LHCN-M2 (cell line): ENCODE data around the gene ZKSCAN8. TPM values are rescaled to one million over a fixed set of nuclear protein-coding genes. Genes with fewer than 3 reads are reported as not detected.

Experiments used
- DNase-seq: peaks from one replicate; pipeline ENCODE4 v3.0.0-alpha.2; 2012; ENCODE audit warnings: low read depth
- total RNA-seq: library from RNA; depleted of rRNA; stranded (reverse); fragments of >200 nt; gene quantifications from 2 replicates; pipeline ENCODE4 v1.2.3, GENCODE V29; 2014

The ZKSCAN8 gene
- total RNA-seq, 1 experiment from 2014 or later, result 15.0 TPM

- no peak for DNase-seq
Measured at GRCh38 chr6:28139860-28140543, 1.7 kb upstream of the ZKSCAN8 start.

DNA sequence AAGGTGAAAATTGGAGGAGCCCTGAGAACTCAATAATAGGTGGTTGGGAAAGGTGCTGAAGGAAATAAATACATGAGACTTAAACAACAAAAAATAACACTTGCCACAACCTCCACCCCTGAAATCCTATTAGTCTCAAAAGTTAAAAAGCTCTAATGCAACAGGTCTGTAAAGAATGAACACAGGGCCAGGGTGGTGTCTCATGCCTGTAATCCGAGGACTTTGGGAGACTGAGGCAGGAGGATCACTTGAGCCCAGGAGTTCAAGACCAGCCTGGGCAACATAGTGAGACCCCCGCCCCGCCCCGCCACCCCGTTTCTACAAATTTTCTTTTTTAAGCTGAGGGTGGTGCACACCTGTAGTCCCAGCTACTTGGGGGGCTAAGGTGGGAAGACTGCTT, 1.1 kb upstream of the ZKSCAN8 start:
- DNase-seq, result no peak

DNA sequence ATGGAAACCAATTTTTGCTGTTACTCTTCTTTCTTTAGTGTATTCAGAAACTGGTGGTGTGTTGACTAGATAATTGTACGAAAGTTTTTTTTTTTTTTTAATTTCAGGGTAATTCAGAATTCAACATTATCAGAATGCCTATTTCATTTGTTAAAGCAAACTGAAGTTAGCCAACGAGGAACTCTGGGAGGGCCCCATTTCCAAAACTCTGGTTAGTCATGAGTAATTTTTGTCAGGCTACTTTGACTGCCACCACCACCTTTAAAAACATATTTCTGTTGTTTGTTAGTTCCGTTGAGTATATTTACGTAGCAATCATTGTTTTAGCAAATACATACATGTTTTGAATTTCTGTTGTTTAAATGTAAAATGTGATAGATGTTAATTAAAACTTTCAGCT, 763 bp downstream of the ZKSCAN8 start:
- DNase-seq, result no peak

- no peak for DNase-seq
Measured at GRCh38 chr6:28145231-28145630, 3.5 kb downstream of the ZKSCAN8 start.

DNA sequence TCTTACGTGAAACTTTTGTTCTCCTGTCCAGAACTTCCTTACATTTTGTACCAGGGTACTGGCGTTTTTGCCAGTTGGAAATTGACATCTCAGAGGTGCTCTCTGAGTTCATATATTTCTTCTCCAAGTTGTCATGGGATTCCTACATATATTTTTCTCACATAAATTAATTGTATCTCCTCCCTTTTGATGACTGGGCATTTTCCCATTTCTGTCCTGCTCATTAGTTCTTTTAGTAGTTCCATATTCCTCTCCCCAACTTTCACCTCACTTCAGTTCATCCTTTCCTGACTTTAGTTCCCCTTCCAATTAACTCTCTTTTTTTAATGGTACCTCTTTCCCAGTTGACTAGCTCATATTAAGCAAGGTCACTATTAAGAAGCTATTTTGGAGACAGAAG, 10.8 kb downstream of the ZKSCAN8 start:
- DNase-seq, result no peak

GRCh38 chr6:28153546-28153945, 11.9 kb downstream of the ZKSCAN8 start:
- DNase-seq, result no peak

DNA sequence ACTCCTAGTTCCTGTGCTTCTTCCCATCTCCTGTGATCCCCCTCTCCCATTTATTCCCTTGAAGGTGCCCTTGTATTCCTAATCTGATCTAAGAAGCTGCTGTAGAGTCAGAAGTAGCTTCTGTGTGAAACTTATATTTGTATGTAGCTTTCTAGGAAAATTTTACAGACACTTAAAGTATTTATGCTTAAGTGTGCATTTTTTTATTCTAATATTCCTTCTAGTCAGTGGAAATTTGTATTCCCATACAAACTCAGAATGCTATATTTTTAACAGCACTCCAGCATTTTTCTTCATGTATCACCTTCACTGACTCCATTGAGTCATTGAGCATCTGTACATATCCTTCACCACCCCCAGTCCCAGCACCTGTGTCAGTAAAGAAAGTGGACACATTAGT, 12.7 kb downstream of the ZKSCAN8 start:
- DNase-seq, result no peak

- no peak for DNase-seq
Measured at GRCh38 chr6:28158318-28158717, 16.6 kb downstream of the ZKSCAN8 start.

- DNase-seq, result no peak
Measured at GRCh38 chr6:28159029-28159607, 17.4 kb downstream of the ZKSCAN8 start.

DNA sequence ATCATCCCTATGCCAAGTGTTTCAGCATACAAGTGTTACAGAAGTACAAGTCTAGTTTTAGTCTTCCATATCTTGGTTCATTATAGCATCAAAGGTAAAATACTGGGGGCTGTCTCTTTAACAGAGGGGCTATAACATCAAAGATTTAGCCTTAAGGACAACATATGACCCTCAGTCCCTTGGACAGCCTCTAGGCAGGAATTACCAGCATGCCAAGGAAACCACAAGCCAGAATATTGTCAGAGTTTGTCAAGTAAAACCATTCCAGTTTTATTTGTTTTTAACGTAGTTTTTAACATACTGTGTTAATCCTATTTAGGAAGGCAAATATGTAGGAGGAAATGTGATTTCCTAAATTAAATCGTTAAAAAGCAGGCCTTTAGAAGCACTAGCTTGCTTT, 18.6 kb downstream of the ZKSCAN8 start:
- DNase-seq, result no peak

DNA sequence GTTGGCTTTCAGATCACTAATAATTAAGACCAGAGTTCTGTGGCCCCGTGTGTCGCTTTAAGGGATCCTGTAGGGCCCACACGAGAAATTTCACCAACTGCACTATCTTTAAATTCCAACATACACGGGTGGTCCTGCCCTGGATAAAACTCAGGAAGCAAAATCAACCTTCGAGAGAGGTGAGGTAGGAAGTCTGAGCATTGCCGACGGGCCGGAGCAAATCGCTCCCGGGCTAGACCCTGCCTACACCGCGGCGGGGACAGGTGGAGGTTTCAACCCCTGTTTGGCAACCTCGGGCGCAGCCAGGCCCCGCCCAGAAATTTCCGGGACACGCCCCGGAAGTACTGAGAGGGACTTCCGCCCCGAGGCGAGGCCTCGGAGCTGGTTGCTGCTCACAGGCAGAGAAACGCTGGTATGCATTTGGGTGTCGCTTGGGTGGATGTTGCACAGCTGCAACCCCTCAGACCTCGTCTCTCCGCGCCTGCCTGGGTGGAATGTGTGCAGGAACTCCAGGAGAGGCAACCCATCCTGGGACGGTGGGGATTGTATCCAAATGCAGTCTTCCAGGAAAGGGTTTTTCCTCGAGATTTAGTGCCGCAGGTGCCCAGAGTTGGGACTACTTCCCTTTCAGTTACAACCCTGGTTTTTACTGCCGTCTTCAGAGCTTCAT, 19.9 kb downstream of the ZKSCAN8 start:
- peak; percentile 45 for DNase-seq

DNA sequence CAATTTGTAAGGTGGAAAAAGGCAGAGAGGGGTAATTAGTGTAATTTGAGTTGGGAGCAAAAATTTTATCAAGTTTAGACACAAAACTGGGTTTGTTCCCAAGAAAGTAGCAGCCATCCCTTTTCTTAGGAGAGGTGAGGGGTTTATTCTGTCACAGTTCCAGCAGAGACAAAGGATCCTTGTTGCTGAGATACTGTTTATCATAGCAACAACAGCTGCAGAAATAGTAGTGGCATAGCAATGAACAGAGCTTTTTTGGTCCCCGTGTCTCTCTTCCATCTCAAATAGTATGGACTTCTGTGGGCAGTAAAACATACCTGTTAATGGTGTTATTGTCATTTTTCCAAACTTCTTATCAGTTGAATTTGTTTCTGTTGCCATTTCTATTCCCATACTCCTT, 23.9 kb downstream of the ZKSCAN8 start:
- no peak for DNase-seq

- peak; percentile 75 for DNase-seq
Measured at GRCh38 chr6:28167068-28167467, 25.4 kb downstream of the ZKSCAN8 start.

DNA sequence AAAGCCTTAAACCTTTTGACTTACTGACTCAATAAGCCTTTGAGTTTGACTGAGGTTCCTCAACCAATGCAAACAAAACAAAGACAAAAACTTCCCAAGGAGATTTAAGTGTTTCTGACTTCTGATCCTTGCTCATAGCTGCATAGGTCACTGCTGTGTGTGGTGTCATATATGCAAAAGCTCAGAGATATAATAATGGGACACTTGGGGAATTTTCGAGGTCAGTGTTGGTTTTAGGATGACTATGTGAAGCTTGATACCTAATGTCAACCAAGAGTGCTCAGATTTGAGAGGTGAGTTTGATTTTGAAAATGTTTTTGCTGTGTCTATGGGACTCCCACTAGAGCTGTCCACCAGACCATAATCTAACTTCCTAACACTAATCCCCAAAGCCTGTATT, 26.2 kb downstream of the ZKSCAN8 start:
- DNase-seq, result no peak

DNA sequence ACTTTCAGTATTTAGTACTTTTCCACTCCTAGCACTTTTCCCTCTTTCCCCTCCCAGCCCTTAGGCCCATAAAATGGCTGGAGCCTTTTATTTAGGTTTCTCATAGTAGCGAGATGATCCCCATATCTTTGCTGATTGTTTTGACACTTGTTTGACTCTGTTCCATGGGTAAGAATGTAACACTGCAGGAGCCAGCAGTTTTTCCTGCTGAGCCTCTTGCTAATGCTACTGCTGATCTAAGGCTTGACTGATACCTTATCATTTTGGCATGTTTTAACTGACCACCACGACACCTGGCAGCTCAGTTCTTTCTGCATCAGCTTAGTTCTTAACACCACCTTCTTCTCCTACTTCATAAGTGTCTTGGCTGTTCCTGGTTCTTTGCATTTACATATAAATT, 29.6 kb downstream of the ZKSCAN8 start:
- DNase-seq, result no peak

GRCh38 chr6:28172006-28172405, 30.3 kb downstream of the ZKSCAN8 start:
- DNase-seq, result no peak

GRCh38 chr6:28176373-28176772, 34.7 kb downstream of the ZKSCAN8 start:
- DNase-seq, result no peak

DNA sequence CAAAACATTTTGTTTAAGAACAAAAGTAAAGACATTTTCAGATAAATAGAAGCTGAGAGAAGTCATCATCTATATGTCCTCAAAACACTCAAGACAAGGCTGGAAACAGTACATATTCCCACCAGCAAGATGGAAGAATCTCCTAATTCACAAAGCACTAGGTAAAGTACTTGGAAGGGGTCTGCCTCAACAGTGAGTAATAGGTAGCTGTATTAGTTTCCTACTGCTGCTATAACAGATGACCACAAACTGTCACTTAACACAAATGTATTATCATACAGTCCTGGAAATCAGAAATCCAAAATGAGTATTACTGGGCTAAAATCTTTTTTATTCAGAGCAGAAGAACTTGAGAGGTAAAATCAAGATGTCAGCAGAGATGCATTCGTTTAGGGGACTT, 40.6 kb downstream of the ZKSCAN8 start:
- DNase-seq, result no peak

DNA sequence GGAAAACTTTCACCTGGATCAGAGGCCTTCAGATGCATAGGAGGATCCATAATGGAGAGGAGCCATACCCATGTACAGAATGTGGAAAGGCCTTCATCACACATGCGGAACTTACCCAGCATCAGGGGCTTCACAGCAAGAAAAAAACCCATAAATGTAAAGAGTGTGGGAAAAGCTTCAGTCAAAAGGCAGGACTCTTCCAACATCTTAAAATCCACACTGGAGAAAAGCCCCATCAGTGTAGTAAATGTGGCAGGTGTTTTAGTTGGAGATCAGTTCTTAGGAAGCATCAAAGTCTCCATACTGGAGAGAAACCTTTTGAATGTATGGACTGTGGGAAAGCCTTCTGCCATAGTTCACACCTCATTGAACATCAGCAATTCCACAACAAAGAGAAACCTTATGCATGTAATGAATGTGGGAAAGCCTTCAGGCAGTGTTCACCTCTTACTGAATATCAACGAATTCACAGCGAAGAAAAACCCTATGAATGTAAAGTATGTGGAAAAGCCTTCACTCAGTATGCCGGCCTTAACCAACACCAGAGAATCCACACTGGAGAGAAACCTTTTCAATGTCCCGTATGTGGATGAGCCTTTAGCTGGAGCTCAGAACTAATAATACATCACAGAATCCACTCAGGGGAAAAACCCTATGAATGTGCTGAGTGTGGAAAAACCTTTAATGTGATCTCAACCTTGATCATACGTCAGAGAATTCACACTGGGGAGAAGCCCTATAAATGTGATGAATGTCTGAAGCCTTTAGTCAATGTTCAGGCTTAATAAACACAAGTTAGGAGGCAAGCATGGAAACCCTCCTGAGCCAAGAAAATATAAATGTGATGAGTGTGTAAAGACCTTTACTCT, 46.7 kb downstream of the ZKSCAN8 start:
- no peak for DNase-seq

- DNase-seq, result no peak
Measured at GRCh38 chr6:28200020-28200419, 58.3 kb downstream of the ZKSCAN8 start.

GRCh38 chr6:28203201-28203600, 61.5 kb downstream of the ZKSCAN8 start:
- DNase-seq, result no peak

- DNase-seq, result no peak
Measured at GRCh38 chr6:28205879-28206278, 64.2 kb downstream of the ZKSCAN8 start.
